ENCODE data around the gene PATJ.

DNA sequence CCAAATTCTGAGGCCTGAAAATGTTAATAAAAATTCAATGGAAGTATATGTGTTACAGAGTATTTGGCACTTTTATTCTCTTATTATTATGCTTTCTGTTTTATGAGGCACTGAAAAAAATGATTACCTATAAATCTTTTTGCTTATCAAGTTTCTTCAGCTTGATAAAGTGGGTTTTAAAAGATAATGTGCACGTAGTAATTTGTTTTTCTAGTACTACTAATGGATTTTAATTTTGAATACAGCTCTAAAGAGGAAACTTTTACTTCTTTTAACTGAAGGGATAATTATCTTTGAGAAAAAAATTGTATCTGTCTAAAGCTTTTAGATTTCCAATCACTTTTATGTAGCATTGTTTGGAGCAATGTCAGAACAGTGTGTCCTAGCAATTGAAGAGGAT is 241.0 kb downstream of the PATJ start:
- TF ChIP-seq POLR2A (IDR thresholded peaks at IDR 0.05; ENCODE audit: borderline replicate concordance, extremely low read depth, insufficient read depth, insufficient read length) = no peak
- TF ChIP-seq JUND (IDR thresholded peaks at IDR 0.05) = no peak
- TF ChIP-seq, protein P1, sequence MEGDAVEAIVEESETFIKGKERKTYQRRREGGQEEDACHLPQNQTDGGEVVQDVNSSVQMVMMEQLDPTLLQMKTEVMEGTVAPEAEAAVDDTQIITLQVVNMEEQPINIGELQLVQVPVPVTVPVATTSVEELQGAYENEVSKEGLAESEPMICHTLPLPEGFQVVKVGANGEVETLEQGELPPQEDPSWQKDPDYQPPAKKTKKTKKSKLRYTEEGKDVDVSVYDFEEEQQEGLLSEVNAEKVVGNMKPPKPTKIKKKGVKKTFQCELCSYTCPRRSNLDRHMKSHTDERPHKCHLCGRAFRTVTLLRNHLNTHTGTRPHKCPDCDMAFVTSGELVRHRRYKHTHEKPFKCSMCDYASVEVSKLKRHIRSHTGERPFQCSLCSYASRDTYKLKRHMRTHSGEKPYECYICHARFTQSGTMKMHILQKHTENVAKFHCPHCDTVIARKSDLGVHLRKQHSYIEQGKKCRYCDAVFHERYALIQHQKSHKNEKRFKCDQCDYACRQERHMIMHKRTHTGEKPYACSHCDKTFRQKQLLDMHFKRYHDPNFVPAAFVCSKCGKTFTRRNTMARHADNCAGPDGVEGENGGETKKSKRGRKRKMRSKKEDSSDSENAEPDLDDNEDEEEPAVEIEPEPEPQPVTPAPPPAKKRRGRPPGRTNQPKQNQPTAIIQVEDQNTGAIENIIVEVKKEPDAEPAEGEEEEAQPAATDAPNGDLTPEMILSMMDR (IDR thresholded peaks at IDR 0.05 in 2 of 3, conservative IDR thresholded peaks at IDR 0.05 in 1 of 3; ENCODE audit: borderline replicate concordance in 1 of 3, insufficient read depth in 1 of 3, low read depth in 2 of 3, low read length in 2 of 3) = no peak
